ENCODE measurements around the gene STK32C.

The STK32C gene

GRCh38 chr10:132209978-132210530, 97.7 kb downstream of the STK32C start:
- no peak for DNase-seq

- no peak for DNase-seq
Observed at GRCh38 chr10:132209130-132209529, 98.6 kb downstream of the STK32C start.

- no peak for DNase-seq
Observed at GRCh38 chr10:132208462-132209050, 99.2 kb downstream of the STK32C start.

GRCh38 chr10:132207536-132208461, 100.0 kb downstream of the STK32C start:
- DNase-seq, result no peak

- no peak for DNase-seq
Observed at GRCh38 chr10:132206806-132207535, 100.8 kb downstream of the STK32C start.

- DNase-seq, result no peak
Observed at GRCh38 chr10:132206377-132206745, 101.4 kb downstream of the STK32C start.

- no peak for DNase-seq
Observed at GRCh38 chr10:132205650-132206376, 101.9 kb downstream of the STK32C start.

- no peak for DNase-seq
Observed at GRCh38 chr10:132204781-132205473, 102.8 kb downstream of the STK32C start.

- DNase-seq, result no peak
Observed at GRCh38 chr10:132204078-132204780, 103.5 kb downstream of the STK32C start.

GRCh38 chr10:132203256-132204077, 104.3 kb downstream of the STK32C start:
- DNase-seq, result no peak

GRCh38 chr10:132202070-132202970, 105.4 kb downstream of the STK32C start:
- DNase-seq, result no peak

GRCh38 chr10:132201111-132201969, 106.4 kb downstream of the STK32C start:
- no peak for DNase-seq

GRCh38 chr10:132200344-132201110, 107.2 kb downstream of the STK32C start:
- no peak for DNase-seq

- no peak for DNase-seq
Observed at GRCh38 chr10:132199854-132200311, 107.9 kb downstream of the STK32C start.

- no peak for DNase-seq
Observed at GRCh38 chr10:132199268-132199853, 108.4 kb downstream of the STK32C start.
